ENCODE data around the gene CYB5R3.

CYB5R3 gene

GRCh38 chr22:42685941-42686653 lies 36.9 kb upstream of the CYB5R3 start:
- Histone ChIP-seq H3K4me1 (ENCODE audit: control insufficient read depth in 1 of 2, insufficient read depth in 1 of 2, low read depth in 1 of 2, low read length in 1 of 2) (no peaks in the 10 kb centered on the region), H3K9me3 (no peaks in the 10 kb centered on the region), H3K4me3 (ENCODE audit: low read depth in 1 of 2, low read length in 1 of 2) (no peak overlapping the region), H3K27ac (no peak overlapping the region), H3K36me3 (no peaks in the 10 kb centered on the region), H3K27me3 (no peaks in the 10 kb centered on the region)
- no peak for TF ChIP-seq CTCF (IDR thresholded peaks at IDR 0.05)

- Histone ChIP-seq H3K4me1 (ENCODE audit: control insufficient read depth in 1 of 2, insufficient read depth in 1 of 2, low read depth in 1 of 2, low read length in 1 of 2) (no peaks in the 10 kb centered on the region), H3K36me3 (no peaks in the 10 kb centered on the region), H3K4me3 (ENCODE audit: low read depth in 1 of 2, low read length in 1 of 2) (no peak overlapping the region), H3K27me3 (no peaks in the 10 kb centered on the region), H3K9me3 (no peaks in the 10 kb centered on the region), H3K27ac (no peak overlapping the region)
- no peak for TF ChIP-seq CTCF (IDR thresholded peaks at IDR 0.05)
Measured at GRCh38 chr22:42684462-42685195, 35.4 kb upstream of the CYB5R3 start.

GRCh38 chr22:42683578-42684283 lies 34.5 kb upstream of the CYB5R3 start:
- Histone ChIP-seq H3K9me3 (no peaks in the 10 kb centered on the region), H3K4me1 (ENCODE audit: control insufficient read depth in 1 of 2, insufficient read depth in 1 of 2, low read depth in 1 of 2, low read length in 1 of 2) (no peaks in the 10 kb centered on the region), H3K27me3 (no peaks in the 10 kb centered on the region), H3K4me3 (ENCODE audit: low read depth in 1 of 2, low read length in 1 of 2) (no peak overlapping the region), H3K27ac (no peak overlapping the region), H3K36me3 (no peaks in the 10 kb centered on the region)
- no peak for TF ChIP-seq CTCF (IDR thresholded peaks at IDR 0.05)

- no peaks in the 10 kb centered on the region for H3K9me3 ChIP-seq
- H3K27me3 ChIP-seq = no peaks in the 10 kb centered on the region
- H3K36me3 ChIP-seq = no peaks in the 10 kb centered on the region
- H3K4me1 ChIP-seq (ENCODE audit: control insufficient read depth in 1 of 2, insufficient read depth in 1 of 2, low read depth in 1 of 2, low read length in 1 of 2) = no peaks in the 10 kb centered on the region
- H3K4me3 ChIP-seq (ENCODE audit: low read depth in 1 of 2, low read length in 1 of 2) = no peak overlapping the region
- H3K27ac ChIP-seq = no peak overlapping the region
- TF ChIP-seq CTCF (IDR thresholded peaks at IDR 0.05) = no peak
Measured at GRCh38 chr22:42682113-42682851, 33.1 kb upstream of the CYB5R3 start.

GRCh38 chr22:42680648-42681047 lies 31.5 kb upstream of the CYB5R3 start:
- TF ChIP-seq CTCF (IDR thresholded peaks at IDR 0.05) = no peak
- Histone ChIP-seq H3K36me3 (no peaks in the 10 kb centered on the region), H3K4me3 (ENCODE audit: low read depth in 1 of 2, low read length in 1 of 2) (no peak overlapping the region), H3K9me3 (no peaks in the 10 kb centered on the region), H3K27me3 (peaks cover 5% of the 10 kb centered on the region), H3K4me1 (ENCODE audit: control insufficient read depth in 1 of 2, insufficient read depth in 1 of 2, low read depth in 1 of 2, low read length in 1 of 2) (no peaks in the 10 kb centered on the region), H3K27ac (no peak overlapping the region)

Data from neutrophil (primary cell).